GM18870 (cell line): ENCODE measurements around the gene RAB5A.
"Not testable (repeated sequence)": the region's sequence is repeated elsewhere in the genome, so short reads cannot be mapped to it uniquely, and the experiment has no call there.

Experiments used
- ATAC-seq: cut with Tn5 transposase; IDR thresholded peaks from one replicate; pipeline ENCODE4 v1.9.1; 2021; ENCODE audit warnings: moderate library complexity; ENCODE audit not compliant: unreplicated experiment

The RAB5A gene

DNA sequence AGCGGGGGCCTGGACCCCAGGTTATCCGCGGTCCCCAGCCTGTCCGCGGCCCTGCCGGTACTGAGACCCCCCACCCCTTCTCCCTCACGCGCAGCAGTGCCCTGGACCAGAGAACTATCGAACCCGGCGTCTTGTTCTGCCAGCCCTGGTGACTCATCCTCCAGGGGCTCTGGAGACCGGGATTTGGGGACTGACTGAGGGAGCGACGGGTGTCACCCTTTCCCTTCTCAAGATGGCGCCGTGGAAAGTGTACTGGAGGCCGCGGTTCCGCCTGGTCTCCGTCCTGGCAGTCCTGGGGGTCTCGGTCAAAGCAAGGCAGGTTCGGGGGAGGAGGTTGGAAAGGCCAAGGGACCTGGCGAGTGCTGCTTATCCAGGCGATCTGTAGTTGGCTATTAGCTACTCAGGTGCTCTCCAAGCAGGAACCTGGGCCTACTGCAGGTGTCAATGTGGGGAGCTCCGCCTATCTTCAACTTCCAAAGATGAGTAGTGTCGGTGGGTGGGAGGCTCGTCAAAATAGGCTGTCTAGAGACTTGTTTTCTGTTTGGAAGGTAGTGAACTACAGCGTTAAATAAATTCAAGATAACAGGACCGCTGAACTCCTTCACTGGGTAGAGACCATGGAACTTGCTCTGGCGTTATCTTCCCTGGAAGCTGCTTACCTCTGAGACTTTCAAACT is 790 bp downstream of the RAB5A start:
- ATAC-seq = no peak

DNA sequence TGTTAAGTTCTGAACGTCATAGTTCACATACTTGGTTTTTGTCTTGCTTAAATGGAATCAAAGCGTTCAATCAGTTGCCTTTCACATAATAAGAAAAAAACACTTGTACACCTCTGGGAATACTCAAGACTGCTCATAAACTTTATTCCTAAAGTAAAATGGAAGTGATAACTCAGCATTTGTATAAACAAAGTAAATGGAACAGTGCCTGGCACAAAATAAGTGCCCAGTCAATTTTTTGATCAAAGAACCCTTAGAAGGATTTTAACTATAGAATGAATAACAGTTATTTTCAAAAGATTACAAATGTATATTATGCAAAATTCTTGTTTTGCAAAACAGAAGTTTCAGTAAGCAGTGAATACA is 1.3 kb downstream of the RAB5A start:
- no peak for ATAC-seq

DNA sequence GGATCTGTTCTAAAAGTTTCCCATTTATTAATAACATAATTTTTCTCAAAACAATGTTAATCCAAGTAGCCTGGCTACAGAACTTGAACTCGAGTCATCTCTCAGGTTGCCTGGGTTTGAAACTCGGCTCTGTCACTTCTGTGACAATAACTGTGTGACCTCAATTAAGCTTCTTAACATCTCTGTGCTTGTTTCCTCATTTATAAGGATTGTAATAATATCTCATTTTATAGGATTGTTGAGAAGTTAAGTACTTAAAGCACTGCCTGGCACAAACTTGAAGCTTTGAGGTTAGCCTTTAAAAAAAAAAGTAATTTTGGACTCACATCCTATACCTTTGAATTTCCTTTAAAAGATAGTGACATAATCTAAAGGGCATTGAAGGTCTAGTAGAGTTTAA is 3.4 kb downstream of the RAB5A start:
- ATAC-seq = no peak

DNA sequence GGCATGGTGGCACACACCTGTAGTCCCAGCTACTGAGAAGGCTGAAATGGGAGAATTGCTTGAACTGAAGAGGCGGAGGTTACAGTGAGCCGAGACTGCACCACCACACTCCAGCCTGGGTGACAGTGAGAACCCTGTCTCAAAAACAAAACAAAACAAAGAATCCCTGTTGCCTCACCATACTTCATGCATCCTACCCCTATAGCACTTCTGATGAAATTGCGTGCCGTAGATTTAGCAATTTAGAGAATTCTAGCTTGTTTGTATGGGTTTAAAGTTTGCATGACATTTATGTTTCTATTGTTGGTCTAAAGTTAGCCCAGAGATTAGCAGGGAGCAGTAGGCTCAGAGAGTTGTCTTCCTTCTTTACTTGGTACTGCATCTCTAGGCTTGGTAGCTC is 7.8 kb downstream of the RAB5A start:
- no peak for ATAC-seq

DNA sequence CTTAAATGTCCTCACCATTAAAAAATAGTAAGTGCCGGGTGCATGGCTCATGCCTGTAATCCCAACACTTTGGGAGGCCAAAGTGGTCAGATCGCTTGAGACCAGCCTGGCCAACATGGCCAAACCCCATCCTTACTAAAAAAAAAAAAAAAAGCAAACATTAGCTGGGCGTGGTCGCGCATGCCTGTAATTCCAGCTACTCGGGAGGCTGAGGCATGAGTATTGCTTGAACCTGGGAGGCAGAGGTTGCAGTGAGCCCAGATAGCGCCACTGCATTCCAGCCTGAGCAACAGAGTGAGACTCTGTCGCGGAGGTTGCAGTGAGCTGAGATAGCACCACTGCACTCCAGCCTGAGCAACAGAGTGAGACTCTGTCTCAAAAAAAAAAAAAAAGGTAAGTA is 10.5 kb downstream of the RAB5A start:
- not testable (repeated sequence) for ATAC-seq

DNA sequence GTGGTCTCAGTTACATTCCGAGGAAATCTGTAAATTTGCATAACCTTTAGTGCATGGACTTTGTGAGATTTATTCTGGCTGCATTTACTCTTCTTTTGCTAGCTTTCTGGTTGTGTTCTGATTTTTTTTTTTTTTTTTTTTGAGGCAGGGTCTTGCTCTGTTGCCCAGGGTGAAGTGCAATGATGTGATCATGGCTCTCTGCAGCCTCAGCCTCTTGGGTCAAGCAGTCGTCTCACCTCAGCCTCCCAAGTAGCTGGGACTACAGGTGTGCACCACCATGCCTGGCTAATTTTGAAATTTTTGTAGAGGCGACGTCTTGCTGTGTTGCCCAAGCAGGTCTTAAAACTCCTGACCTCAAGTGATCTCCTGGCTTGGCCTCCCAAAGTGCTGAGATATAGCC is 12.6 kb downstream of the RAB5A start:
- no peak for ATAC-seq

DNA sequence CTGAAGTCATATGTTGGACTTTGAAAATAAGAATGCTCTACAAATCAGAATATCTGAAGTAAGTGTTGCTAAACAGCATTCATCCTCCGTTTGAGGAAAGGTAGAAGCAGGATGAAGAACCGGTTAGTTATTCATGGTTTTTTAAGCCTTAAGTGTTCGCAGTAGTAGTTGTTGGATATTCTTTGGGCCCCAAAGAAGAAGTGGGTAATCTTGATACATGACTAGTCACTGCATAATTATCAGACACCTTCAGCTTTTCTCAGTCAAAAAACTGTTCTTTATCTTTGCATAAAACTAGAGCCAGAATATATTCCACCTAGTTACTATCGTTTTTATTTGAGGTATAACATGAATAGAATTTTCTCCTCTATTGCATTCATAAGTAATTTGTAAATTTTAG is 13.8 kb downstream of the RAB5A start:
- no peak for ATAC-seq

DNA sequence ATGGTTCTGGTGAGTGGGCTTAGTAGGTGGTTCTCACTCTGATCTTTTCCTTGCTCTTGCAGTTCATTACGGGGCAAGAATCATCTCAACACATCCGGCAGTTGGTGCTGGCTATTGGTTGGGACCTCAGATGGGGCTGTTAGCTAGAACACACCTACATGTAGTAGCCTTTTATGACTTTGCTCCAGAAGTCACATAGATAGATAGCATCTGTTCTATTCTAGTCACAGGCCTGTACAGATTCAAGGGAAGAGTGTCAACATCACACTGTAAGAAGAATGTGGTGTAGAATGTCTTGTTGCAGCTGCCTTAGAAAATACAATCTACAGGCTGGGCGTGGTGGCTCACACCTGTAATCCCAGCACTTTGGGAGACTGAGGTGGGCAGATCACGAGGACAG is 15.1 kb downstream of the RAB5A start:
- no peak for ATAC-seq

DNA sequence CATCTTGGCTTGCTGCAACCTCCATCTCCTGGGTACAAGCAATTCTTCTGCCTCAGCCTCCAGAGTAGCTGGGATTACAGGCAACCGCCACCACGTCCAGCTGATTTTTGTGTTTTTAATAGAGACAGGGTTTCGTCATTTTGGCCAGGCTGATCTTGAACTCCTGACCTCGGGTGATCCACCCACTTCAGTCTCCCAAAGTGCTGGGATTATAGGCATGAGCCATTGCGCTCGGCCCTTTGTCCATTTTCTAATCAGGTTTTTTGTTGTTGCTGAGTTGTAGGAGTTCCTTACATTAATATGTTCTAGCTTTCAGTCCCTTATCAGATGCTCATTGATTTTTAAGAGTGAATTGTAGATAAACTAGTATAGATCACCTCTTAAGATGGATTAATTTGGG is 20.3 kb downstream of the RAB5A start:
- no peak for ATAC-seq

DNA sequence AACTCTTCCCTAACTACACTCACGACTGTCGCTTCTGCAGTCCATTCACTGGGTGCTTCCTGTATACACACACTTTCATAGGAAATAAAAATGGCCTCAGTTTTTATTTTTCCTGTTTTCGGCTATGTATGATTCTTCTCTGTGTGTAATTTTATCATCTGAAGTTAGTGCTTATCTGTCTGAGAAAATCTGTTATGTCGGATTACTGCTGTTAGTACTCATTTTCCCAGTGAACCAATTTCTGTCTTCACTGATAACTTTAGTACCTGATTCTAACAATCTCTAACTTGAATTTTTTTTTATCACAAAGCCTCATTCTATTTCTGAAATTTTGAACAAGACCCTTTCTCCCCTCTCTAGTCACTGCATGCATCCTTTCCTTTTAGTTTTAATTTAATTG is 20.9 kb downstream of the RAB5A start:
- ATAC-seq = no peak

DNA sequence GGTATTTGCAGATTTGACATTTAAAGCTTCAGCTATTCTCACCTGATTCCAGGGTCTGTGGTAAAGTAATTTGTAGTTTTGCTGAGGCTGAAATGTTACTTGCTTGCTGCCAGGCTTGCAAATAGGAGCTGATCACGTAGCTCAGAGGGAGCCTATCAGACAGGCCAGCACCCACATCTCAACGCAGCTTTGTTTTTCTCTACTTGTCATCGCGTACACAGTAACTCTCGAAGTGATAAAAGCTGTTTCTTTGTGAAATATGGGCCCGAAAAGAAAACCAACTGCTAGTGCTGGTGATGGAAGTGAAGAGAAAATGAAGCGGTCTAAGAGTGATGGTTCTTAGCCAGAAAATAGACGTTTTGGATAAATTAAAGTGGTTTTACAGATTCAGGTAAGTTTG is 23.4 kb downstream of the RAB5A start:
- no peak for ATAC-seq

DNA sequence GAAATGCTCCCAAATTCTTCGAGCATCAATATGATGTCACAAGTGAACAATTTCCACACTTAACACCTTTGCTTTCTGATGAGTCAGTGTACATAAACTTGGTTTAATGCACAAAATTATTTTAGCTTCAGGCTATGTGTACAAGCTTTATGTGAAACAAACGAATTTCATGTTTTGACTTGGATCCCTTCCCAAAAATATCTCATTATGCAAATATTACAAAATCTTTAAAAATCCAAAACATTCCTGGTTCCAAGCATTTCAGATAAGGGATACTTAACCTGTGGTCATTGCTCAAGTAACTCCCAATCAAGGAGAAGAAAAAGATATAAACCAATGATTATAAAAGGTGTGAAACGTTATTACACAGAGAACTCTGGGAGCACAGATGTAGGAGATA is 25.2 kb downstream of the RAB5A start:
- ATAC-seq = no peak

DNA sequence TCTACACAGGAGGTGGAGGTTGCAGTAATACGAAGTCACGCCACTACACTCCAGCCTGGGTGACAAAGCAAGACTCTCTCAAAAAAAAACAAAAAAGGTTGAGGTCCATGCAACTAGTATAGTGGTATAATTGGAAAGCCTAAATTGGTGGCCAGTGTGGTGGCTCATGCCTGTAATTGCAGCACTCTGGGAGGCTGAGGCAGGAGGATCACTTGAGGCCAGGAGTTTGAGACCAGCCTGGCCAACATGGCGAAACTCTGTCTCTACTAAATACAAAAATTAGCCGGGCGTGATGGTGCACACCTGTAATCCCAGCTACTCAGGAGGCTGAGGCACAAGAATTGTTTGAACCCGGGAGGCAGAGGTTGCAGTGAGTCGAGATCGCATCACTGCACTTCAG is 42.0 kb downstream of the RAB5A start:
- ATAC-seq = not testable (repeated sequence)

DNA sequence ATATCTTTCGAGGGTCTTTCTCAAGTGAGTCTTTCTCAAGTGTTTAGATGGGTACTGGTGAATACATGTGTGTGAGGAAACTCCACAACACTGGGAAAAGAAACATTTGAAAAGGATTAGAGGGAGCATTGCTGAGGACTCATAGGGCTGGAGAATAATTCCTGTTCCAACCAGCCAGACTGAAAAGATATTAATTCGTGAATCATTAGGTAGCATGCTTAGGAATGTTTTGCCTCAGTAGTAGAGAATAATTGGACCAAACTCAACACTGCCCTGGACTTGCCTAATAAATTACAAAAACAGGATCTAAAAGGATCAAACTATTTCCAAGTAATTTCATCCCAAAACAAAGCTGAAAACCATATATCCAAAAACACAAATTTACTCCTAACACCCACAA is 47.9 kb downstream of the RAB5A start:
- no peak for ATAC-seq

DNA sequence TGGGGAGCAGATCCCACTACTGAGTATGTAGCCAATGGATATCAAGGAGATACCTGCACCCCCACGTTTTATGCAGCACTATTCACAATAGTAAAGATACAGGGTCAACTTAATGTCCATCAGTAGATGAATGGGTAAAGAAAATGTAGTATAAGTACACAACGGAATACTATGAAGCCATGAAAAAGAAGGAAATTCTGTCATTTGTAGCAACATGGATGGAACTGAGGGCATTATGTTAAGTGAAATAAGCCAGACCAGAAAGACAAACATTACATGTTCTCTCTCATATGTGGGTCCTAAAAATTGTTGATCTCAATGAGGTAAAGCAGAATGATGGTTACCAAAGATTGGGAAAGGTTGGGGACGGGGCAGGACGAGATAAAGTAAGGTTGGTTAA is 50.6 kb downstream of the RAB5A start:
- ATAC-seq = no peak

DNA sequence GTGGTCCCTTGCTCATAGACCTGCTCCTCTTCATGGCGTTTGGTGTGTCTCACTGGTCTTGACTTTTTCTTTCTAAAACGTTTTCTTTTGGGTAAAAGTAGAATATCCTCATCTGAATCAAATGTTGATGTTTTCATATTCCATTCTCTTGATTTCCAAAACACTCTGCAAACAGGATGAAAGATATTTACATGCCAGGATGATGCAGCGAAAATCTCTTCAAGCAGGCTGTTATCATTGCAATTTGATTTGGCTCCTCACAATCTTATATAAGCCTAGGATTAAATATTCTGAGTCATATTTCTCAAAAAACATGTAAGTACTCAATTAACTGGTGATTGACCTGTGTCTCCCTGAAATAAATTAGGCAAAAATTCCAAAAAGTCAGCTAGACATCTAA is 55.0 kb downstream of the RAB5A start:
- ATAC-seq = no peak

DNA sequence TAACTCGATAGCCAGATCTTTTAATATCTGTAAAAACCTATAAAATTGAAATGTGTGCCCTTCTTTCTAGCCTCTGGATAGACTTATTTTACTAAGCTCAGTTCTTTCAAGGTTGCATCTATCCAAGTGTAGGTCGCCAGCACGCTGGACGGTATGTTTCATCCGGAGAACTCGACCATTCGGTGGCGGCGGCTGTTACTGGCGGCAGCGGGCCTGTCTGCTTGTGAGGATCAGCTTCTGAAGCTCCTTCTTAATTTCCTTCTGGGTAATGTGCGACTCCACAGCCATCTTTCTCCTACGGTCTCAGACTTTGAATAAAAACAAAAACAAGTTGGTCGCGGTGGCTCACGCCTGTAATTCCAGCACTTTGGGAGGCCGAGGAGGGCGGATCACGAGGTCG is 61.1 kb downstream of the RAB5A start:
- no peak for ATAC-seq

DNA sequence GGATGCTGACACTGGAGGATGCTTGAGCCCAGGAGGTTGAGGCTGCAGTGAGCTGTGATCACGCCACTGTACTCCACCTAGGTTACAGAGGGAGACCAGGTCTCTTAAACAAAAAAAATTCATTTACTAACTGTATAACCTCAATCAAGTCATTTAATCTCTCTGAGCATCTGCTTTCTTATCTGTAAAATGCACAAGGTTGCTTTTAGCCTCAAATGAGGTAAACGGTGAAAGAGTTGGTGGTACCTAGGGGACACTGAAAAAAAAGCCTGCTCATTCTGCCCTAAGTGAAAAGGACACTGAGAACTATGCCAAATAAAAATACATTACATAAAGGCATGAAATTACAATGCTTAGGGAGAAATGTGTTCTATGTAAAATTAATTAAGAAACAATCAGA is 61.7 kb downstream of the RAB5A start:
- no peak for ATAC-seq

DNA sequence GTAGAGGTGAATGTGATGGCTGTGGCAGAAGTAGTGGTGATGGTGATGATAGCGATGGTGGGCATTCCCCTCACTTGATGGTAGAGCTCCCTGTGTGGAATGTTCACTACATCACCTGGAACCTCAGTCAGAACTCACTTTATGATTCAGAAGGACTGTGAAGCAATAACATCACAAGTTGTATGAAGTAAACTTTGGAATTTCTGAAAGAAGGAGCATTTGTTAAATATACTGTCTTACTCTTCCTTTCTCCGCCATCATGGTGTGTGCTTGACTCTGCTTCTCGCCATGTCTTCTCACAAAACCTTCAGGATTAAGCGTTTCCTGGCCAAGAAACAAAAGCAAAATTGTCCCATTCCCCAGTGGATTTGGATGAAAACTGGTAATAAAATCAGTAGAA is 65.3 kb downstream of the RAB5A start, which contains the start of gene PP2D1:
Gene PP2D1, minus strand, starts transcription at position 101 of the 400 bp plus-strand sequence. CDS start 192 bp downstream, outside the sequence.
- no peak for ATAC-seq

DNA sequence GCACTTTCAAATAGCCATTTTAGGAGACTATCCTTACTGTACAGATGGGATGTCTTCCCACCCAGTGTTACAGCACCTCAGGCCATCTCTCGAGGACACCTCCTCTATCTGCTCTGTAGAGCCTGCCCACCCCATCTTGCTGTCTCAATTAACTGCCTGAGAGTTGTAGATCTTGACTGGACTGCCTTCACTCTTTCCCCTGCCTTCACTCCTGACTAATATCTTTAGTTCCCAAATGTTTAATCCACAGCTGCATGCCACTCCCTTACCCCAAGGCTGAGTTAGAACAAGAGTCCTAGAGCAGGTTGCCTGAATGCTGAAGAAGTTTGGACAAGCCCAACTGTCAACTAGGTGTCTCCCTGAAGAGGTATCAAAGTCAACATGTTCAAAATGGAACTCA is 66.5 kb downstream of the RAB5A start:
- ATAC-seq = no peak

DNA sequence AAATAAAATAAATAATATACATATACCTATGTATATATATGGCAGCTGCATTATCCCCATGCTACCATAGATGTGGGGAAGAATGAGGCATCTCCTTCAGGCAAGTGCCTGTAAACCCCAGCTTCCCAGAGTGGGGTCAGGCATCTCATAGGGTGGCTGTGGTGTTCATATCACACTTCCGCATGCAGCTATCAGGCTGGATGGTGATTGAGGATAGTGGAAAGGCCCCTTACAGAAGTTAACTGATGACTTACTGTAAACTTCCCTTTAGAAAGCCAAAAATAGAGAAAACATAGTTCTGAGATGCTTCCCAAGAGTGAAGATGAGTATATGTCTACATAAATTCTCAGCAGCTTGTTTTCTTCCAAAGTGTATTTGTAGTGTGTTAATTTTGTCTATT is 68.6 kb downstream of the RAB5A start:
- no peak for ATAC-seq

DNA sequence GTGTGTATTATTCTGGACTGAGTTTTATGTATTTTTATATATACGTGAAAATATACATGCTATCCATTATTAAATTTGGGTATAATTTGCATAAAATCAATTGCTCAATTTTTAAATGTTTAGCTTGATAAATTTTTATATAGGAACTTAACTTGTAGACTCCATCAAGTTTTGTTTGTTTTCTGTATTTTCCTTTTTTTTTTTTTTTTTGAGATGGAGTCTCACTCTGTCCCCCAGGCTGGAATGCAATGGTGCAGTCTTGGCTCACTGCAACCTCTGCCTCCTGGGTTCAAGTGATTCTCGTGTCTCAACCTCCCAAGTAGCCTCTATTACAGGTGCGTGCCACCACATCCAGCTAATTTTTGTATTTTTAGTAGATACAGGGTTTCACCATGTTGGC is 69.2 kb downstream of the RAB5A start:
- not testable (repeated sequence) for ATAC-seq

DNA sequence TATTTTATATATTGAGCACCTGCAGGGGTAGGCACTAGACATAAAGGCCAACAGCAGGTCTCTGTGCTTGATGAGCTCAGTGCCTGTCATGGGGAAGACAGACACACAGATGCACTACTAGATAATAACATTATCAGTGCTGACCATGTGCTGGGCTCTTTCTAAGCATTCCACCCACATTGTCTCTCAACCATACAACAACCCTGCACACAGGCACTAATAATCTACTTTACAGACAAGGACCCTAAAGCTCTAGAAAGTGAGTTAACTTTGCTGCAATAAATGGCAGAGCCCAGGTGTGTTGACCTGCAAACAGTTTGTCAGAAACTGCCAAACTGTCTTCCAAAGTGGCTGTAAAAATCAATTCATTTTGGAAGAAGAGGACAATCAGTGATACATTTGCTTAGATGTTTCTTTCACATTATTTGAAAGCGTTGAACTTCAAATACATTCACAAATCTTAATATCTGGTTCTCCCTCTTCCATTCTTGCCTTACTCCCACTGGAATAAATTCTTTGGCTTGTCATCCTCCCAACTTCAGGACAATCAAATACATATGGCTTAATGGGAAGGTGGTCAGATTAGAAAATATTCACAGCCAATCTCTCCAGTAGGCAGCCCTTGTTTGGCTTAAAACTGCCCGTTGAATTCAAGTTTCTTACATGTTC is 76.2 kb downstream of the RAB5A start:
- ATAC-seq = no peak
